Measurements from ENCODE around the gene USP32.

GRCh38 chr17:60383379-60383778 lies 8.6 kb downstream of the USP32 start:
- TF ChIP-seq POLR2AphosphoS5 (IDR thresholded peaks at IDR 0.05; ENCODE audit: low read depth, low read length) (no peak), POLR2A (IDR thresholded peaks at IDR 0.05; ENCODE audit: low read depth, low read length) (no peak), TAF1 (IDR thresholded peaks at IDR 0.05; ENCODE audit: borderline replicate concordance, low read depth, low read length) (no peak)

All from GM12892 (cell line).